Cardiac fibroblast (primary cell): ENCODE measurements around the gene RBM20.
"Not testable (repeated sequence)": the region's sequence is repeated elsewhere in the genome, so short reads cannot be mapped to it uniquely, and the experiment has no call there.

Source experiments
- DNase-seq, 2 donors: peaks; one replicate each; pipeline versions ENCODE4 v3.0.0 to v3.0.0-alpha.2; 2010; ENCODE audit warnings: low read depth in 2 of 2
- H3K4me3 ChIP-seq, 2 donors: replicated peaks in 1 of 2; 1 replicate in 1 of 2; 2 replicates in 1 of 2; pipeline ENCODE4 v1.5.1; 2011; ENCODE audit warnings: low read depth in 2 of 2, low read length in 2 of 2, mild to moderate bottlenecking in 2 of 2, moderate library complexity in 1 of 2
- TF ChIP-seq, protein P1 (sequence below): IDR thresholded peaks from one replicate; pipeline ENCODE4 v1.5.1; 2011; ENCODE audit warnings: low read depth, mild to moderate bottlenecking, low read length, inconsistent platforms

Gene RBM20

DNA sequence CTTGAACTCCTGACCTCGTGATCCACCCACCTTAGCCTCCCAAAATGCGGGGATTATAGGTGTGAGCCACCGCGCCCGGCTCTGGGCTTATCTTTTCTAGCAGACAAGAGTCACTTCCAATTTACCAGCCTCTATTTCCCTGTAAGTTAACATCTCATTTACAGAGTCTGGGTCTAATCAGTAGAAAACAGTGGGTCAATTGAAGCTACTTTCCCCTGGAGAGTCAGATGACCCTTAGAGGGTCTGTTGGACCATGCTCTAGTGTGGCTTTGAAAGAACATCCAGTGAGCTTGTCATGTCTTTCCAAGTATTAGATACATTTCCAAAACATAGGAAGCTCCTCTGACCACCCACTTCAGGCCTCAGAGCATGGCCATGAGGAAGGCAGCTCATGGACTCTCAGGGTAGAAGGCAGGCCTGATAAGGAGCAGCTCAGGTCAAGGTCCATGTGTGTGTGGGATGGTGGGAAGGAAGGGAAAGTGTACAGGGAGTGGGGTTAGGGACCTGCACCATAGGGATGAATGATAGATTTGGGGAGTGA lies 27.6 kb upstream of the RBM20 start:
- DNase-seq = no peak
- TF ChIP-seq, protein P1, sequence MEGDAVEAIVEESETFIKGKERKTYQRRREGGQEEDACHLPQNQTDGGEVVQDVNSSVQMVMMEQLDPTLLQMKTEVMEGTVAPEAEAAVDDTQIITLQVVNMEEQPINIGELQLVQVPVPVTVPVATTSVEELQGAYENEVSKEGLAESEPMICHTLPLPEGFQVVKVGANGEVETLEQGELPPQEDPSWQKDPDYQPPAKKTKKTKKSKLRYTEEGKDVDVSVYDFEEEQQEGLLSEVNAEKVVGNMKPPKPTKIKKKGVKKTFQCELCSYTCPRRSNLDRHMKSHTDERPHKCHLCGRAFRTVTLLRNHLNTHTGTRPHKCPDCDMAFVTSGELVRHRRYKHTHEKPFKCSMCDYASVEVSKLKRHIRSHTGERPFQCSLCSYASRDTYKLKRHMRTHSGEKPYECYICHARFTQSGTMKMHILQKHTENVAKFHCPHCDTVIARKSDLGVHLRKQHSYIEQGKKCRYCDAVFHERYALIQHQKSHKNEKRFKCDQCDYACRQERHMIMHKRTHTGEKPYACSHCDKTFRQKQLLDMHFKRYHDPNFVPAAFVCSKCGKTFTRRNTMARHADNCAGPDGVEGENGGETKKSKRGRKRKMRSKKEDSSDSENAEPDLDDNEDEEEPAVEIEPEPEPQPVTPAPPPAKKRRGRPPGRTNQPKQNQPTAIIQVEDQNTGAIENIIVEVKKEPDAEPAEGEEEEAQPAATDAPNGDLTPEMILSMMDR = no peak
- no peak overlapping the region for H3K4me3 ChIP-seq

DNA sequence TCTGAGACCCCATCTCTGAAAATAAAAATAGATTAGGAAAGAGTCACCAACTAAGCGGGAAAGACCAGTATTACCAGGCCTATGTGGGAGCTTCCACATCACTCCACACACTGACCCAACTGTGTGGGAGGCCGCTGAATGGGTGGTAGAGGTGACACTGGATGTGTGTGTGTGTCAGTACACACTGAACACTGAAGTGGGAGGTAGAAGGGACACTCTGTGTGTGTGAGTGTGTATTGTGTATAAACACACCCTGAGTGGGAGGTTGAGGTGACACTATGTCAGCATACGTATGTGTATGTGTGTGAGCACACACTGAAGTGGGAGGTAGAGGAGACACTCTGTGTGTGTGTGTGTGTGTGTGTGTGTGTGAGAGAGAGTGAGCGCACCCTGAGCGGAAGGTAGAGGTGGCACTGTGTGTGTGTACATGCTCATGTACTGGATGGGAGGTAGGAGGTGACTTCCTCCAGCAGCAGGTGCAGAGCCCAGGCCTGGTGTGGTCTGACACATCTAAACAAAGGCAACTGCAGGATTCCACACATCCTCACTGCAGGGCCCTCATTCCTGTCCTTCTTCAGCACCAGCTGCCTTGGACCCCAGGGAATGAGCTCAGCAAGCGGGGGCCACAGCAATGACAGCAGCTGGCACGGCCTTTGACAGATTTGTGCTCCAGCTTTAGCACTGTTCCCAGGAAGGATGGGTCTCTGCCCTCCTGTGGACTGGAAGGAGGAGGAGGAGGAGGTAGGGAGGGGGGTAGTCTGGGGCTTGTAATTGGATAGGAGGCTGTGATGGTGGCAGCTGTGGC lies 26.5 kb upstream of the RBM20 start:
- TF ChIP-seq, protein P1 = no peak
- no peak overlapping the region for H3K4me3 ChIP-seq
- no peak for DNase-seq

DNA sequence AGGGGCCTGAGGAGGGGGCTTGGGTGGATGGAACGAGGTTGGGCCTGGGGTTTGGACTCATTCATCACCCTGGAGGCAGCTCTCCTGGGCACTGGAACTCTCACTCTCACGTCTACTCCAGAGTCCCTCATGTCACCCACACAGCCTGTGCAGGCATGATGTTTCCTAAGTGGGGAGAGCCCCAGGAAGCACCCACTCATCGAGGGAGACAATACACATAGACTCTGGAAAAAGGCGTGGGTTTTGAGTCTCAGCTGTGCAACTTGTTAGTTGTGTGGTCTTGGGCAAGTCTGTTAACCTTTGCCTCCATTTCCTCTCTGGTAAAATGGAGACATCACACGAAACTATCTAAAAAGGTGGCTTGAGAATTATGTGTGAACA lies 25.9 kb upstream of the RBM20 start:
- TF ChIP-seq, protein P1 = no peak
- no peak overlapping the region for H3K4me3 ChIP-seq
- no peak for DNase-seq

DNA sequence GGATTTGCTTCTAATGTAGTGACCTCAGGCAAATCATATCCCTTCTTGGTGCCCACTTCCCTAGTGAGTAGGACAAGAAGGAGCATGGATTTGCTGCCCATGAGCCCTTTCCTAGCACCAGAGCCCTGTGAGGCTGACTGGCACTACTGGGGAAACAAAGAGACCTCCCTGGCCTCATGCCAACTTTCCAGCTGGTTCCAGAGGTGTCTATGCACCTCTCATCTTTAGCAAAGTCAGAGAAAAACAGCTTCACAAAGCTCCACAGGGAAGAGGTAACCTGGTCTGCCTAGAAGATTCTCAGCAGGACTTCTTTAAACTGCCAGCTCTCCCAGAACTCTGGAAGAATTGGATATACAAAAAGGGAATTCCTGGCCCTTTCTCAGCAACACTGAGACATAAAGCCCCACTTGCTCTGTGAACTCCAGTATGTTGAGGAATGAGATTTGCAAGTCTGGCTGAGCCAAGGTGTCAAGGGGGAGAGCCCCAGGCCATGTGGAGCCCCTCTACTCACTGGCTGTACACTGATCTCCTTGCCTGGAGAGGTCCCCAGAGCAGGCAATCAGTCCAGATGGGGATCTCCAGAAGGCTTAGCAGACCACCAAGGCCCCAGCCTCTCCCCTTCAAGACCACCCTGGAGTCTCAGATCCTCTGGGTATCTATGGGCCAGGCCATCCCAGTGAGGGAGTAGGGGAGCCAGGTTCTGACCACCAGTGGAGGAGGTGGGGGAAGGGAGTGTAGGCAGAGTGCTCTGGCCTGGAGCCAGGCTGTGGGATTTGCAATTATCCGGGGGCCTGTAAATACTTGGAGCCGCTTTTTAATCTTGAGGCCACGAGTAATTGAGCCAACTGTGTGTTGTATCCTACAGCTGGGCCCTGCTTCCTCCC lies 24.4 kb upstream of the RBM20 start:
- TF ChIP-seq, protein P1 = no peak
- no peak for DNase-seq
- H3K4me3 ChIP-seq = no peak overlapping the region

DNA sequence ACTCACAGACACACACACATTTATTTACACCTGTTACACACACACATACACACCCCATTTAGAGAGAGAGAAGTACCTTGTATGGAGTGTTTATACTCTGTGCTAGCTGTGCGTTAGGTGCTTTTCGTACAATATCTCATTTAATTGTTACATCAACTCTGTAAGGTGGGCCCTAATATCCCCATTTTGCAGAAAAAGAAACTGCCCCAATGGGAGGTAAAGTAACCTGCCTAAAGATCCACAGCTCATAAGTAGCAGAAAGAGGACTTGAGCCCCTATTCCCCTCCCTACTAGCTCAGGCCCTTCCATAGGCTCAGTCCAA lies 23.8 kb upstream of the RBM20 start:
- DNase-seq = no peak
- H3K4me3 ChIP-seq = no peak overlapping the region
- TF ChIP-seq, protein P1 = no peak

DNA sequence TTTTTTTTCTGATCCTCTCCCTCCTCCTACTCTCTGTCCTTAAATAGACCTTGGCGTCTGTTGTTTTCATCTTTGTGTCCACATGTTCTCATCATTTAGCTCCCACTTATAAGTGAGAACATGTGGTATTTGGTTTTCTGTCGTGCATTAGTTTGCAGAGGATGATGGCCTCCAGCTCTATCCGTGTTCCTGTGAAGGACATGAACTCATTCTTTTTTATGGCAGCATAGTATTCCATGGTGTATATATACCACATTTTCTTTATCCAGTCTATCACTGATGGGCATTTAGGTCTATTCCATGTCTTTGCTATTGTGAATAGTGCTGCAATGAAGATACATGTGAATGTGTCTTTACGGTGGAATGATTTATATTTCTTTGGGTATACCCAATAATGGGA lies 20.8 kb upstream of the RBM20 start:
- DNase-seq, H3K4me3 ChIP-seq: not testable (repeated sequence)

DNA sequence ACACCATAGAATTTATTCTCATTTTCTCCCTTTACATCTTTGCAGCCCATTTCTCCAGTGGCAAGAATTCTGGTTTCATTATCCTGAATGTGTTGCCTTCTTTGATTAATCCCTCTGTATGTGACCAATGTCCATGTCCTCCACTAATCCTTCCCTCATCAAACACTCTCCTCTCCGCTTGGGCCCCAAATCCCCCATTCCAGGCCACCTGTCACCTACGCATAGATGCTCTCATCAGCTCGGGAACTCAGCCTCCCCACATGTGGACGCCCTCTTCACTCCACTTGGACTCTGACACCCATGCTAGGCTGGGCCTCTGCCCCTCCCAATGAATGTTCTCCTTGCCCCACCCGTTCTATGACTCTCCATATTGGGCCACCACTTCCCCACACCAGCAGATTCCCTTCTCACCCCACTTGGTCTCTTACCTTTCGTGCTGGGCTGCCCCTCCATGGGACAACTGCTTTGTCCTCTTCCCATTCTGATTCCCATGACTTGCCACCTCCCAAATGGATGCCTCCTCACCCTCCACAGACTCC lies 18.7 kb upstream of the RBM20 start:
- no peak for DNase-seq
- H3K4me3 ChIP-seq = no peak overlapping the region
- TF ChIP-seq, protein P1 = no peak
